Measurements from ENCODE around the gene ITCH.
"Not testable (repeated sequence)": the region's sequence is repeated elsewhere in the genome, so short reads cannot be mapped to it uniquely, and the experiment has no call there.

The ITCH gene

DNA sequence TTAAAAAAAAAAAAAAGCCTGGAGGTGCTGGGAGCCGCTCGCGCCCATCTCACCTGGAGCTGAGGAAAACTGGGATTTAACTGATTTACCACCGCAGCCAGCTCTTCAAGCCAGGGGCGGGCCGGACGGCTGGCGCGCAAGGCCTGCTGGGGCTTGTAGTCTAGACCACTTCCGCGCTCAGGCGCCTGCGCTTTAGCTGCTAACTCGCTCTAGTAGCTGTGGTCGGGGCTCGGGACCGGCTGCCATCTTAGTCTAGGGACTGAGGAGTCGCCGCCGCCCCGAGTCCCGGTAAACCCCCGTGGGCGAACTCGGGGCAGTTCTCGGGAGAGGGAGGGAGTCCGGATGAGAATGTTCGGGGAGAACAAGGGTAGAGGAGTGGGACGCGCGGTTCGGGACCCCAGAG is at the start of gene ITCH:
Gene ITCH (plus strand): TSS at position 212 of the 403 bp plus-strand sequence. CDS start 30,539 bp downstream, outside the sequence.
- DNase-seq (ENCODE audit: low spot score), result peak; percentile 98

DNA sequence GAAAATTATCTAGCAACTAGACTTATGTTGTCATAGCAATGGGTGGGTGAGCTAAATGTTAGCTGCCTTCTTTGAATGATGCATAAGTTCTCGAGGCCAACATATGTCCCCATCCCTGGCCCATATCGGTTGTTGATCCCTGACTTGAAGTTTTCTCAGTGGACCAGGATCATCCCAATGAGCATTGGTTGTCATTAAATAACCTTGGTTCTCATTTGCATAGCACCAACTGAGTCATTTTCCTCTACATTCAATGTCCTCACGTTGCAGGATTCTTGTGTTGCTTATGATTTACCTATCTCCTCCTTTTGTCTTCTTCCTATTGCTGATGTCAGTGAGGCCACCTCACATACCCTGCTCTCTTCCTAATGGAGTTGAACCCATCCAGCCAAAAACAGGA is 47.8 kb upstream of the ITCH start:
- DNase-seq (ENCODE audit: low spot score), result no peak

GRCh38 chr20:34316196-34316814 is 46.8 kb upstream of the ITCH start:
- no peak for DNase-seq (ENCODE audit: low spot score)

- DNase-seq (ENCODE audit: low spot score), result no peak
Measured at GRCh38 chr20:34318609-34319443, 44.2 kb upstream of the ITCH start.

- no peak for DNase-seq (ENCODE audit: low spot score)
Measured at GRCh38 chr20:34320861-34321260, 42.2 kb upstream of the ITCH start.

DNA sequence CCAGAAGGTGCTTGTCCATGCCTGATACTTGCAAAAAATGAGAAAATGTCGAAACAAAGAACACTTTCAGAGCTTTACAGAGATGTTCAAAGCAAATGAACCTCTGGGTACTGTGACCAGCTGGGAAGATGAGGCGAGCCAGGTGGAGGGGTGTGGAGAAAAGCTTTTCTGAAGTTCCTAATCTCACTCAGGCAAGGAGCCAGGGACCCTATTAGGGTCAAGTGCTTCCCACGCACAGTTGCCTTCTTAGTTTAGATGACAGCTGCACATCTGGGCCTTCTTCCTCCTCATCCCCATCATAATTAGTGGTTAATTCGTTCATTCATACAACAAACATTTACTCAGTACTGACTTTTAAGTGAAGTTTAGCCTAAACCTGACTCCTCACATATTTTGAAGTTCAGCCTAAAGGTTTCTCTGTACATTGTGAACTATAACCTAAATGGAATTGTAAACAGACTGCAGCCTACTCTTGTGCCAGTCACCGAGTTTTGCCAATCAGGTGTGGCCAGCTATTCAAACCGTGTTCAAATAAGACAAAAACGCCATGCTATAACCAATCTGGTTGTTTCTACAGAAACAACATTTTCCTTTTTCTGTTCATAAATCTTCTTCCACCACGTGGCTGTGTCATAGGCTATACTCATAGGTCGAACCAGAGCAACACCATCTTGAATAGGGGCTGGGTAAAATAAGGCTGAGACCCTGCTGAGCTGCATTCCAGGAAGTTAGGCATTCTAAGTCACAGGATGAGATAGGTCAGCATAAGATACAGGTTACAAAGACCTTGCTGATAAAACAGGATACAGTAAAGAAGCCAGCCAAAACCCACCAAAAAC is 40.6 kb upstream of the ITCH start:
- DNase-seq (ENCODE audit: low spot score), result no peak

DNA sequence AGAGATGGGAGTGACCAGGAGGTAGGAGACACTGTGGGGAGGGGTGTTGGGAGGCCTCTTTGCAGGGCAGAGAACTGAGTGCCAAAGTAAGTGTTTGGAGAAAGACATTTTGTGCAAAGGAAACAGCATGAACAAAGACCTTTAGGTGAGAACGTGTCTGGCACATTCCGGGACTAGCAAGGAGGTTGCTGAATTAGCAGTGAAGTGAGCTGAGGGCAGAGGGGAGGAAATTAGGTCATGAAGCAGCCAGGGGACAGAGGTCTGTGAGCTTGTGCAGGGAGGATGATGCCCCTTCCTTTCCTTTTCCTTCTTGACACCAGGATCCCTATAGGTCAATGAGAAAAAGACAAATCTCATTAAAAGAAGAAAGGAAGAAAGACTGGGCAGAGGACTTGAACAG is 38.5 kb upstream of the ITCH start:
- no peak for DNase-seq (ENCODE audit: low spot score)

GRCh38 chr20:34328207-34328606 is 34.9 kb upstream of the ITCH start:
- DNase-seq (ENCODE audit: low spot score), result not testable (repeated sequence)

GRCh38 chr20:34328928-34329677 is 34.0 kb upstream of the ITCH start:
- DNase-seq (ENCODE audit: low spot score), result no peak

- DNase-seq (ENCODE audit: low spot score), result not testable (repeated sequence)
Measured at GRCh38 chr20:34330861-34331544, 32.1 kb upstream of the ITCH start.

- no peak for DNase-seq (ENCODE audit: low spot score)
Measured at GRCh38 chr20:34331838-34332237, 31.2 kb upstream of the ITCH start.

- no peak for DNase-seq (ENCODE audit: low spot score)
Measured at GRCh38 chr20:34332262-34332920, 30.7 kb upstream of the ITCH start.

GRCh38 chr20:34333786-34334185 is 29.3 kb upstream of the ITCH start:
- DNase-seq (ENCODE audit: low spot score), result no peak

DNA sequence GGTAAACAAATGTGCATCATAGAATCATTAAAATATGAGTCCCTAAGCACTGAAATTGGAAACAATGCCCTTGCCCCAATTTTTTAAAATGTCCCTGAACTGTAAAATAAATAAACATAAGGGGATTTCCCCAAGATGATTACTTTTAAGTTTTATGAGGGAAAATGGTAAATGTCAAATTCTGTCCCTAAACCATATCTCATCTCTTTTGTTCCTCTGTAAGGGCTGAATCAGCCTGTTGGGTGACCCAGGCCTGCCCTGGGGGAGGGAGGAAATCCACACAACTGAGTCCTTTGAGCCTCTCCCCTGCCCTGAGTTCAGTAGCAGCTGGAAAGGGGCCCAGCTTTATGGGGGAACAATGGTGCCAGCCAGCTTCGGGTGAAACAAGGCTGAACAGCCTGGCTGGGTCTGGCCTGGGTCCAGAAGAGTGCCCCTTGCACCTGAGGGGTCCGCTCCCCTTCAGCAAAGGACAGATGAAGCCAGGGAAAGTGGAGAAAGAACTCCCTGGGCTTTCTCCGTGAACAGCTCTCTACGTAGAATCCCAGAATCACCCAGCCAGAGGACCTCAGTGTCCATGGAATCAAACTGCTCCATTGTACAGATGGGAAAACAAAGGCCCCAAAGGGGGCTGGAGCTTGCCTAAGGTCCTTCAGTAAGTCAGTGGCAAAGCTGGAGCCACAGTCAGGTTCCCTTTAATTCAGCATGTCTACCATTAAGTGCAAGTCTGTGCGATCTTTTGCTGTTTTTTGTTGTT is 28.2 kb upstream of the ITCH start:
- no peak for DNase-seq (ENCODE audit: low spot score)

GRCh38 chr20:34337544-34337943 is 25.5 kb upstream of the ITCH start:
- DNase-seq (ENCODE audit: low spot score), result no peak

GRCh38 chr20:34337982-34338726 is 24.9 kb upstream of the ITCH start:
- no peak for DNase-seq (ENCODE audit: low spot score)

GRCh38 chr20:34340726-34341125 is 22.3 kb upstream of the ITCH start:
- DNase-seq (ENCODE audit: low spot score), result not testable (repeated sequence)

GRCh38 chr20:34341199-34341598 is 21.9 kb upstream of the ITCH start:
- not testable (repeated sequence) for DNase-seq (ENCODE audit: low spot score)
